GM21529 (cell line): ENCODE measurements around the gene ZNF221.

Experiments used
- ATAC-seq: cut with Tn5 transposase; IDR thresholded peaks from one replicate; pipeline ENCODE4 v1.9.1; 2021; ENCODE audit not compliant: unreplicated experiment

The ZNF221 gene

GRCh38 chr19:43956827-43957226 is 5.8 kb downstream of the ZNF221 start:
- no peak for ATAC-seq

DNA sequence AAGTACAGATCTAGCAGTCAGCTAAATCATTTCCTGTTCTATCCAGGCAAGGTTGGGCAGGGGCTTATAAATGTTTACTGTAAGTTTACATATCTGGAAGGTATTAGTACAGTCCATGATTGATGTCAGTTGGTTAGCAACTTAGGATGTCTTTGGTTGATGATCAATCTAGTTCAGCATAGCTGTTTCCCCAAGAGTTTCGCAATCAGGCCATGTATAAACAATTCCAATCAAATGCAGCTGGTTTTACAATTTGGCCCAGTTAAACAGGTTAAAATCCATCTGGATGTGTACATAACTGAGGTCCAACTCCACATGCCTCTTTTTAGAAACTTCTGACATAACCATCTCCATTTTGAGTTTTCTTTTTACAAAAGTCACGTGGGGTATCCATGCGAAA is 6.9 kb downstream of the ZNF221 start:
- no peak for ATAC-seq

DNA sequence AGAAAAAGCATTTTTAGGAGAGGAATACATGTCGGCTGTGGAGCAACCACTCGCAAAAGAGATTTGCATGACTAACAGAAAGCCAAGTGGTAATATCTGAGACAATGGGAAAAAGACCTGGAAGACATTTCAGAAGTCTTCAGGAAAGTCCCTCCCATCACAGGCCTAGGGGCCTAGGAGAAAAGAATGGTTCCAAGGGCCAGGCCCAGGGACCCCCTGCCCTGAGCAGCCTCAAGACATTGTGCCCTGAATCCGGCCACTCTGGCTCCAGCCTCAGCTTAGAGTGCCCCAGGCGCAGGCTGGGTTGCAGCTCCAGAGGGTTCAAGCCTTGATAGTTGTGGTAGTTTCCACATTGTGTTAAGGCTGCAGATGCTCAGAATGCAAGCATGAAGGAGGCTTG is 9.4 kb downstream of the ZNF221 start:
- ATAC-seq: no peak

DNA sequence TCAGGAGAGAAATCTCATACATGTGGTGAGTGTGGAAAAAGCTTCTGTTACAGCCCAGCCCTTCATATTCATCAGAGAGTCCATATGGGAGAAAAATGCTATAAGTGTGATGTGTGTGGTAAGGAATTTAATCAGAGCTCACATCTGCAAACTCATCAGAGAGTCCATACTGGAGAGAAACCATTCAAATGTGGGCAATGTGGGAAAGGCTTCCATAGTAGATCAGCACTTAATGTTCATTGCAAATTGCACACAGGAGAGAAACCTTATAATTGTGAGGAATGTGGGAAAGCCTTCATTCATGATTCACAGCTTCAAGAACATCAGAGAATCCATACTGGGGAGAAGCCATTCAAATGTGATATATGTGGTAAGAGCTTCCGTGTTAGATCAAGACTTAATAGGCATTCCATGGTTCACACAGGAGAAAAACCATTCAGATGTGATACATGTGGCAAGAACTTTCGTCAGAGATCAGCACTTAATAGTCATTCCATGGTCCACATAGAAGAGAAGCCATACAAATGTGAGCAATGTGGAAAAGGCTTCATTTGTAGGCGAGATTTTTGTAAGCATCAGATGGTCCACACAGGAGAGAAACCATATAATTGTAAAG is 15.2 kb downstream of the ZNF221 start:
- ATAC-seq: no peak

DNA sequence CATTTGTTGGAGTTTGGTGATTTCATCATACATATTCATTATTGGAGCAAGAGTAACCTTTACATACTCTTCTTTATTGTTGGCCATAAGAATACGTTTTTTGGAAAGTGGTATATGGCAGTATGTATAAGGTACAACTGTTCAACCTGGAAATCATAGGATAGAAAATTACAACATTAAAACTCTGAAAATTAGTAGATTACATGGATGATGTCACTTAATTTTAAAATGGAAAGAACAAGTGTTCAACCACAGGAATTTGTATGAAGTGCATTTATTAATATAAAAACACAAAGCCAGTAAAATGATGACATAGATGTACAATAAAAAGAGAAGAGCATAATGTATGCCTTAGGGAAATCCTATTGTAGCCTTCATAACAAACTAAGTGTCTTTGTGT is 25.7 kb downstream of the ZNF221 start:
- no peak for ATAC-seq

DNA sequence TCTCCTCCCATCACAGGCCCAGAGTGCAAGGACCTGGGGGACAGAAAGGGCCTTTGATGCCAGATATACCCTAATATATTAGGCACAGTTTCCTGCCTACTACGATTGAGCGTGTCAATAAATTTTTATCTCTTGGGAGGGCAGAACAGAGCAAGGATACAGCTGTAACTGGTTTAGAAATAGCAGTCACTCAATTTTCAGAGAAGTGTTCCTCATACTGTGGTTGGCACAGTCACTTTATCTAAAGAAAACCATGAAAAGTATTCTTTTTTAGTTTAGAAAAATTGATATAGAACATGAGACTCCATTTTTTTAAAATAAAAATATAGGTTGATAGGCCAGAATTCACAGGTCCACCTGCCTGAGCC is 32.5 kb downstream of the ZNF221 start:
- ATAC-seq: no peak

- peak; percentile 74 for ATAC-seq
Measured at GRCh38 chr19:43983912-43984686, 33.1 kb downstream of the ZNF221 start, which contains the start of gene ZNF155. Gene ZNF155 (plus strand): TSS chr19:43984188. CDS start chr19:43988544, 4,356 bp downstream.

DNA sequence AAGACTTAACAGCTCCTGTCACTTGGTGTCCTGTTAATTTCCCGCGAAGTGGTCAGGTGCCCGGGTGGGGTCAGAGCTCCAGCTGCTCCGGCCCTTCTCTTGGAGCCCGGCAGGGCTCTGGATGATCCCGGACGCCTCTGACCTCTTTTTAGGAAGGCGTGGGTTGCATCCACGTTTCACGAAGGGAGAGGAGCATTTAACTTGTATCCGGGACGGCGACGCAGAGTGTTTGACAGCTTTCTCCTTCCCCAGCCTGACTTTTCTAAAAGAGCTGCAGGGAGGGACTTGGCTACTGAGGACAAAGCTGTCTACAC is 33.6 kb downstream of the ZNF221 start:
- peak; percentile 24 for ATAC-seq

- ATAC-seq: no peak
Measured at GRCh38 chr19:43997631-43998290, 46.7 kb downstream of the ZNF221 start.

GRCh38 chr19:44002212-44002565 is 51.2 kb downstream of the ZNF221 start:
- ATAC-seq: no peak

- ATAC-seq: peak; percentile 89
Measured at GRCh38 chr19:44002566-44003460, 51.8 kb downstream of the ZNF221 start, which contains the start of gene ZNF230. Gene ZNF230 (plus strand): TSS chr19:44002957. CDS start chr19:44007079, 4,122 bp downstream.

- no peak for ATAC-seq
Measured at GRCh38 chr19:44003461-44004009, 52.5 kb downstream of the ZNF221 start.

DNA sequence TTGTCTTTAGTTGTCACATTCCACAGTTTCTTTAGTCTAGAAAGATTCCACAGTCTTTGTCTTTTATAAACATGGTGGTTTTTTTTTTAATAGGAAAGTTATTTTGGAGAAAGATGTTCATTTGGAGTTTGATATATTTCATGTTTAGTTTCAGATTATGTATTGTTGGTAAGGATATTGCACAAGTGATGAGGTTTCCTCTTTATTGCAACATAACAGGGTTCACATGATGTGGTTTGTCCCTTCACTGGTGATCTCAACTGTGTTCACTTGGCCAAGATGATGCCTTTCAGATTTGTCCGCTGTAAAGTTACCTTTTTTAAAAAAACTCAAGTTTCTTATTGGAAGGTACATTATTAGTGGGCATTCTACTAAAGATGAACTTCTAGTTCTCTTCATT is 54.9 kb downstream of the ZNF221 start:
- no peak for ATAC-seq

GRCh38 chr19:44007473-44007872 is 56.4 kb downstream of the ZNF221 start:
- no peak for ATAC-seq

GRCh38 chr19:44010468-44010867 is 59.4 kb downstream of the ZNF221 start:
- ATAC-seq: no peak
